DOHH2 (cell line): ENCODE results near the gene RNF181.
A peak's percentile ranks its signal among the peaks of the same experiment; 100 is the strongest.

Experiments
- H3F3A ChIP-seq: fragments of 200-600 bp; sonication (generic), shearing (Covaris generic); 2 replicates; pipeline ENCODE4 v1.6.0; 2016; ENCODE audit warnings: antibody characterized with exemption, mild to moderate bottlenecking; ENCODE audit not compliant: control insufficient read depth, insufficient read depth
- H3K27ac ChIP-seq: fragments of 200-600 bp; sonication (generic); 2 replicates; pipeline ENCODE4 v1.5.1; 2014; ENCODE audit warnings: low read depth, mild to moderate bottlenecking, low read length, moderate library complexity
- H3K27me3 ChIP-seq: fragments of 200-600 bp; sonication (generic); 2 replicates; pipeline ENCODE4 v1.6.1; 2014; ENCODE audit warnings: mild to moderate bottlenecking, low read length, mixed read lengths; ENCODE audit not compliant: control insufficient read depth
- H3K36me3 ChIP-seq: fragments of 200-600 bp; sonication (generic); 2 replicates; pipeline ENCODE4 v1.6.1; 2014; ENCODE audit warnings: mild to moderate bottlenecking, low read length, moderate library complexity, mixed read lengths; ENCODE audit not compliant: control insufficient read depth
- H3K4me1 ChIP-seq: fragments of 200-600 bp; sonication (generic); 2 replicates; pipeline ENCODE4 v1.6.1; 2014; ENCODE audit warnings: mild to moderate bottlenecking, low read length, mixed read lengths; ENCODE audit not compliant: control insufficient read depth
- H3K4me2 ChIP-seq: fragments of 200-600 bp; sonication (generic); 2 replicates; pipeline ENCODE4 v1.6.0; 2014; ENCODE audit warnings: mild to moderate bottlenecking, low read length, moderate library complexity
- H3K4me3 ChIP-seq: fragments of 200-600 bp; sonication (generic); 2 replicates; pipeline ENCODE4 v1.5.1; 2014; ENCODE audit warnings: mild to moderate bottlenecking, low read length, mixed read lengths
- H3K79me2 ChIP-seq: fragments of 200-600 bp; sonication (generic); 2 replicates; pipeline ENCODE4 v1.6.1; 2014; ENCODE audit warnings: mild to moderate bottlenecking, low read length, mixed read lengths; ENCODE audit not compliant: control insufficient read depth
- H3K9me2 ChIP-seq: fragments of 200-600 bp; sonication (generic); replicated peaks from 2 replicates; pipeline ENCODE4 v1.6.1; 2014; ENCODE audit warnings: mild to moderate bottlenecking, low read length, mixed read lengths; ENCODE audit not compliant: control insufficient read depth
- H3K9me3 ChIP-seq: fragments of 200-600 bp; sonication (generic); 2 replicates; pipeline ENCODE4 v1.6.1; 2014; ENCODE audit warnings: antibody characterized with exemption, low read length, mixed read lengths; ENCODE audit not compliant: control insufficient read depth, insufficient read depth
- H4K20me1 ChIP-seq: fragments of 200-600 bp; sonication (generic); 2 replicates; pipeline ENCODE4 v1.6.0; 2014; ENCODE audit warnings: low read depth, mild to moderate bottlenecking, antibody characterized with exemption, low read length, moderate library complexity; ENCODE audit not compliant: control insufficient read depth, insufficient read depth
- EZH2phosphoT487 ChIP-seq: fragments of 200-600 bp; sonication (generic); IDR thresholded peaks from 2 replicates; pipeline ENCODE4 v1.6.1; 2017; ENCODE audit warnings: borderline replicate concordance, mild to moderate bottlenecking, antibody characterized with exemption, low read length, moderate library complexity, mixed read lengths
- TF ChIP-seq, protein P1 (sequence below): fragments of 200-600 bp; sonication (generic); IDR thresholded peaks from one replicate; pipeline ENCODE4 v1.5.1; 2014; ENCODE audit warnings: antibody characterized with exemption, mild to moderate bottlenecking, low read depth, low read length; ENCODE audit not compliant: poor library complexity, severe bottlenecking

The RNF181 gene, protein sequence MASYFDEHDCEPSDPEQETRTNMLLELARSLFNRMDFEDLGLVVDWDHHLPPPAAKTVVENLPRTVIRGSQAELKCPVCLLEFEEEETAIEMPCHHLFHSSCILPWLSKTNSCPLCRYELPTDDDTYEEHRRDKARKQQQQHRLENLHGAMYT

DNA sequence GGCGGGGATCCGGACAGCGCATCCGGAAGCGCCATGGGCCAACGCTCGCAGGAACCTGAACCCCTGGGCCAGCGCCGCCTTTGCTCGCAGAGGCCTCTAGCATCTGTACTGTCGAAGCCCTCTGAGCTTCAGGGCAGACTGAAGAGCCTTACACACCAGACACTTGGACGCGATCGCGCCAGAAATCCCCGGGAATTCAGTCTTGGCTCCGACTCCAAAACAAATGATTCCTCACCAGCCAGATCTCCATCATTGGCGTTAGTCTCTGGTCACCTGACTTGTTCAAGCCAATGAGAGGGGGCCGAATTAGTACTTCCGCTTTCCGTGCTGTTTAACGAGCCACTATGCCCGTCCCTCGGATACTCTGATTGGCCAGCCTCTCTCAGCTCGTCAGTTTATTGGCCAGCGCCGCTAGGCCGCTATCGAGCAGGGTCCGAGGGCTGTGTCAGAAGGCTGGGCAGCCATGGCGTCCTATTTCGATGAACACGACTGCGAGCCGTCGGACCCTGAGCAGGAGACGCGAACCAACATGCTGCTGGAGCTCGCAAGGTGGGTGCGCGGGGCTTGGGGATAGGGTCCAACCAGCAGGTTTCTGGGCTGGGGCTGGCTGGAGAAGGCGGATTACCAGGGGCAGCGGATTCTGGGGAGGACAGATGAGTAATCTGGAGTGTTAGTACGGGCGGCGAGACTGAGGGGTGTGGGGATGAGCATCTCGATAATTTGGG, at the start of gene RNF181:
Gene RNF181 (plus strand): TSS at position 445 of the 725 bp plus-strand sequence. CDS start 19 bp downstream, at position 464.
- Histone ChIP-seq H3K4me3 (peak within 1 kb of the TSS; percentile 96), H4K20me1 (no peaks in the 10 kb centered on the region), H3K36me3 (peaks cover 22% of the 10 kb centered on the region), H3K27ac (peak within 1 kb of the TSS; percentile 25), H3K9me2 (no peaks in the 10 kb centered on the region), H3K79me2 (peaks cover 34% of the 10 kb centered on the region), H3K4me1 (peaks cover 36% of the 10 kb centered on the region), H3K27me3 (no peaks in the 10 kb centered on the region), H3K9me3 (no peaks in the 10 kb centered on the region), H3K4me2 (peak within 1 kb of the TSS; percentile 85), H3F3A (no peaks in the 10 kb centered on the region)
- no peak for TF ChIP-seq EZH2phosphoT487
- TF ChIP-seq, protein P1, sequence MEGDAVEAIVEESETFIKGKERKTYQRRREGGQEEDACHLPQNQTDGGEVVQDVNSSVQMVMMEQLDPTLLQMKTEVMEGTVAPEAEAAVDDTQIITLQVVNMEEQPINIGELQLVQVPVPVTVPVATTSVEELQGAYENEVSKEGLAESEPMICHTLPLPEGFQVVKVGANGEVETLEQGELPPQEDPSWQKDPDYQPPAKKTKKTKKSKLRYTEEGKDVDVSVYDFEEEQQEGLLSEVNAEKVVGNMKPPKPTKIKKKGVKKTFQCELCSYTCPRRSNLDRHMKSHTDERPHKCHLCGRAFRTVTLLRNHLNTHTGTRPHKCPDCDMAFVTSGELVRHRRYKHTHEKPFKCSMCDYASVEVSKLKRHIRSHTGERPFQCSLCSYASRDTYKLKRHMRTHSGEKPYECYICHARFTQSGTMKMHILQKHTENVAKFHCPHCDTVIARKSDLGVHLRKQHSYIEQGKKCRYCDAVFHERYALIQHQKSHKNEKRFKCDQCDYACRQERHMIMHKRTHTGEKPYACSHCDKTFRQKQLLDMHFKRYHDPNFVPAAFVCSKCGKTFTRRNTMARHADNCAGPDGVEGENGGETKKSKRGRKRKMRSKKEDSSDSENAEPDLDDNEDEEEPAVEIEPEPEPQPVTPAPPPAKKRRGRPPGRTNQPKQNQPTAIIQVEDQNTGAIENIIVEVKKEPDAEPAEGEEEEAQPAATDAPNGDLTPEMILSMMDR = no peak

DNA sequence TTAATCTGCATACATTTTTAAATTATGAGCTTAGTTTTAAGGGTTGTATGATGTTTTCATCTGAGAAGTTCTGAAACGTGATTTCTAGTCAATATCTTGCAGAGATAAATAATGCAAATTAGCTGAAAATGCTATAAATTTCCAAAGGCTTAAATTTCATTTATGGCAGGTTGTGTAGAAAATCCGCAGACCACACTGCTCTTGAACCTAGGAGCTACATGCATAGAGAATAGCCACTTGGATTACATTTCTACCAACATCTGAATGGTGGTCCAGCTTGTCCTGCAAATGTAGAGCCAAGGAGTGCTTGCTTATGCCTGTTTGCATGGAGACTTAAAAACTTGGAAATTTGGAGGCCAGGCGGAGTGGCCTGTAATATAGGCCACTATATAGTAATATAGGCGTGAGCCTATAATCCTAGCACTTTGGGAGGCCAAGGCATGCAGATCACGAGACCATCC, 49.7 kb upstream of the RNF181 start:
- Histone ChIP-seq H3K4me2 (no peak overlapping the region), H4K20me1 (peaks cover 22% of the 10 kb centered on the region), H3F3A (peaks cover 75% of the 10 kb centered on the region), H3K9me3 (no peaks in the 10 kb centered on the region), H3K79me2 (peaks cover 22% of the 10 kb centered on the region), H3K9me2 (no peaks in the 10 kb centered on the region), H3K27me3 (no peaks in the 10 kb centered on the region), H3K27ac (no peak overlapping the region), H3K36me3 (peaks cover 83% of the 10 kb centered on the region), H3K4me3 (no peak overlapping the region), H3K4me1 (peaks cover 14% of the 10 kb centered on the region)
- no peak for TF ChIP-seq EZH2phosphoT487
- TF ChIP-seq, protein P1 = no peak

DNA sequence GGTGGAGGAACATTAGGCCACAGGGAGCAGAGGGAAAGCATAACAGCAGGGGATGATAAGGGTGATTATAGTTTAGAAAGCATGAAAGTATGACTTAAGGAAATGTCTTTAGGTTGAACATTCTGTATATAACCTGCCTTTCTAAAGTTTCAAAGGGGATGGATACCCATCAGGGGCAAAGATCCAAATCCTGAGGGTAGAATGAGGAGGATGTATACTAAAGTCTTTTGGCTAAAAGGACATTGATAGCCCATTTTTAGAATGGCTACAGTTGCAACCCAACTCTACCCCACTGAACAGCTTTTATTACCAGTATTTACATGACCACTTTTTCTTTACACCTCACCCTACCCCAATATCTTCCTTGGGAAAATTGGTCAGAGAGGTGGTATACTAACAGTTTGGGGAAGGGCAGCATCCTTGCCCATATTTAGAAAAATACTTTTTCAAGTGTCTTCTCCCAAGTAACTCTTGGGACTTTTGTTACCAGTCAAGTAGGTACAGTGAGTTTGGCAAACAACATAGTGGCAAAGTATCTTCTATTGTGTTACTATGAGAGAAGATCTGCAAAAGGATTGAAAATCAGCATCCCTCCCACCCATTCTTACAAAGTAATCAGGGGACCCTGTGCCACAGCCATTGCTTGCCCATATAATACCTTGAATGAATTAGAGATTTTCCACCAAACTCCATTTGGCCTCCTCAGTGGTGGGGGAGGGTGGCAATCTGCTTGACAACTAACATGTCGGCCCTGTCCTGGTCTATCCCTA, 48.3 kb upstream of the RNF181 start:
- peaks cover 7% of the 10 kb centered on the region for H4K20me1 ChIP-seq
- no peaks in the 10 kb centered on the region for H3K9me3 ChIP-seq
- peaks cover 82% of the 10 kb centered on the region for H3K36me3 ChIP-seq
- TF ChIP-seq, protein P1 = no peak
- no peak for TF ChIP-seq EZH2phosphoT487
- H3K79me2 ChIP-seq = peaks cover 7% of the 10 kb centered on the region
- H3F3A ChIP-seq = peaks cover 62% of the 10 kb centered on the region
- peak overlapping the region; percentile 26 for H3K27ac ChIP-seq
- H3K27me3 ChIP-seq = no peaks in the 10 kb centered on the region
- H3K4me2 ChIP-seq = no peak overlapping the region
- H3K4me3 ChIP-seq = no peak overlapping the region
- H3K9me2 ChIP-seq = no peaks in the 10 kb centered on the region
- no peaks in the 10 kb centered on the region for H3K4me1 ChIP-seq
